Measurements from ENCODE around the gene SORT1.

GRCh38 chr1:109272831-109273547 is 124.7 kb downstream of the SORT1 start:
- TF ChIP-seq, protein P1, sequence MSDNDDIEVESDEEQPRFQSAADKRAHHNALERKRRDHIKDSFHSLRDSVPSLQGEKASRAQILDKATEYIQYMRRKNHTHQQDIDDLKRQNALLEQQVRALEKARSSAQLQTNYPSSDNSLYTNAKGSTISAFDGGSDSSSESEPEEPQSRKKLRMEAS (IDR thresholded peaks at IDR 0.05): no peak
- no peak for TF ChIP-seq SP1 (IDR thresholded peaks at IDR 0.05)
- TF ChIP-seq CTCF (IDR thresholded peaks at IDR 0.05; ENCODE audit: low read depth, low read length, missing input control): no peak
- no peak for TF ChIP-seq JUND (IDR thresholded peaks at IDR 0.05)
- no peak for TF ChIP-seq HNF4A (conservative IDR thresholded peaks at IDR 0.05)
- TF ChIP-seq NR2F2 (IDR thresholded peaks at IDR 0.05): no peak
- no peak for TF ChIP-seq EGR1 (IDR thresholded peaks at IDR 0.05; ENCODE audit: low read depth in 2 of 2)
- TF ChIP-seq, protein P2, sequence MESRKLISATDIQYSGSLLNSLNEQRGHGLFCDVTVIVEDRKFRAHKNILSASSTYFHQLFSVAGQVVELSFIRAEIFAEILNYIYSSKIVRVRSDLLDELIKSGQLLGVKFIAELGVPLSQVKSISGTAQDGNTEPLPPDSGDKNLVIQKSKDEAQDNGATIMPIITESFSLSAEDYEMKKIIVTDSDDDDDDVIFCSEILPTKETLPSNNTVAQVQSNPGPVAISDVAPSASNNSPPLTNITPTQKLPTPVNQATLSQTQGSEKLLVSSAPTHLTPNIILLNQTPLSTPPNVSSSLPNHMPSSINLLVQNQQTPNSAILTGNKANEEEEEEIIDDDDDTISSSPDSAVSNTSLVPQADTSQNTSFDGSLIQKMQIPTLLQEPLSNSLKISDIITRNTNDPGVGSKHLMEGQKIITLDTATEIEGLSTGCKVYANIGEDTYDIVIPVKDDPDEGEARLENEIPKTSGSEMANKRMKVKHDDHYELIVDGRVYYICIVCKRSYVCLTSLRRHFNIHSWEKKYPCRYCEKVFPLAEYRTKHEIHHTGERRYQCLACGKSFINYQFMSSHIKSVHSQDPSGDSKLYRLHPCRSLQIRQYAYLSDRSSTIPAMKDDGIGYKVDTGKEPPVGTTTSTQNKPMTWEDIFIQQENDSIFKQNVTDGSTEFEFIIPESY (IDR thresholded peaks at IDR 0.05): no peak
- TF ChIP-seq TAF1 (conservative IDR thresholded peaks at IDR 0.05): no peak
- TF ChIP-seq, protein P3, sequence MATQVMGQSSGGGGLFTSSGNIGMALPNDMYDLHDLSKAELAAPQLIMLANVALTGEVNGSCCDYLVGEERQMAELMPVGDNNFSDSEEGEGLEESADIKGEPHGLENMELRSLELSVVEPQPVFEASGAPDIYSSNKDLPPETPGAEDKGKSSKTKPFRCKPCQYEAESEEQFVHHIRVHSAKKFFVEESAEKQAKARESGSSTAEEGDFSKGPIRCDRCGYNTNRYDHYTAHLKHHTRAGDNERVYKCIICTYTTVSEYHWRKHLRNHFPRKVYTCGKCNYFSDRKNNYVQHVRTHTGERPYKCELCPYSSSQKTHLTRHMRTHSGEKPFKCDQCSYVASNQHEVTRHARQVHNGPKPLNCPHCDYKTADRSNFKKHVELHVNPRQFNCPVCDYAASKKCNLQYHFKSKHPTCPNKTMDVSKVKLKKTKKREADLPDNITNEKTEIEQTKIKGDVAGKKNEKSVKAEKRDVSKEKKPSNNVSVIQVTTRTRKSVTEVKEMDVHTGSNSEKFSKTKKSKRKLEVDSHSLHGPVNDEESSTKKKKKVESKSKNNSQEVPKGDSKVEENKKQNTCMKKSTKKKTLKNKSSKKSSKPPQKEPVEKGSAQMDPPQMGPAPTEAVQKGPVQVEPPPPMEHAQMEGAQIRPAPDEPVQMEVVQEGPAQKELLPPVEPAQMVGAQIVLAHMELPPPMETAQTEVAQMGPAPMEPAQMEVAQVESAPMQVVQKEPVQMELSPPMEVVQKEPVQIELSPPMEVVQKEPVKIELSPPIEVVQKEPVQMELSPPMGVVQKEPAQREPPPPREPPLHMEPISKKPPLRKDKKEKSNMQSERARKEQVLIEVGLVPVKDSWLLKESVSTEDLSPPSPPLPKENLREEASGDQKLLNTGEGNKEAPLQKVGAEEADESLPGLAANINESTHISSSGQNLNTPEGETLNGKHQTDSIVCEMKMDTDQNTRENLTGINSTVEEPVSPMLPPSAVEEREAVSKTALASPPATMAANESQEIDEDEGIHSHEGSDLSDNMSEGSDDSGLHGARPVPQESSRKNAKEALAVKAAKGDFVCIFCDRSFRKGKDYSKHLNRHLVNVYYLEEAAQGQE (IDR thresholded peaks at IDR 0.05): no peak
- no peak for TF ChIP-seq RAD21 (IDR thresholded peaks at IDR 0.05)
- no peak for TF ChIP-seq YY1 (IDR thresholded peaks at IDR 0.05)

Data from liver (tissue), 3 donors.